Fibroblast of skin of back (primary cell): ENCODE data around the gene FAM90A26.
"Not testable (repeated sequence)": the region's sequence is repeated elsewhere in the genome, so short reads cannot be mapped to it uniquely, and the experiment has no call there.

Source experiments
- DNase-seq: peaks from one replicate; pipeline ENCODE4 v3.0.0-alpha.2; 2013

FAM90A26 gene

GRCh38 chr4:9160046-9160445 lies 10.2 kb upstream of the FAM90A26 start:
- DNase-seq, result not testable (repeated sequence)

- DNase-seq, result not testable (repeated sequence)
Observed at GRCh38 chr4:9165990-9166389, 4.2 kb upstream of the FAM90A26 start.

GRCh38 chr4:9210357-9210756 lies 40.1 kb downstream of the FAM90A26 start, which contains the start of gene USP17L10:
TSS of gene USP17L10 (plus strand) at chr4:9210657. CDS start at chr4:9210657, 0 bp downstream.
- DNase-seq, result not testable (repeated sequence)

- not testable (repeated sequence) for DNase-seq
Observed at GRCh38 chr4:9214701-9215100, 44.5 kb downstream of the FAM90A26 start.

- DNase-seq, result not testable (repeated sequence)
Observed at GRCh38 chr4:9215105-9215504, 44.9 kb downstream of the FAM90A26 start, which contains the start of gene USP17L11. TSS of gene USP17L11 (plus strand) at chr4:9215405. CDS start at chr4:9215405, 0 bp downstream.

GRCh38 chr4:9219852-9220251 lies 49.6 kb downstream of the FAM90A26 start, which contains the start of gene USP17L12:
TSS of gene USP17L12 (plus strand) at chr4:9220152. CDS start at chr4:9220152, 0 bp downstream.
- not testable (repeated sequence) for DNase-seq

GRCh38 chr4:9224596-9224995 lies 54.4 kb downstream of the FAM90A26 start, which contains the start of gene USP17L13:
TSS of gene USP17L13 (plus strand) at chr4:9224896. CDS start at chr4:9224896, 0 bp downstream.
- not testable (repeated sequence) for DNase-seq
